K562 (cell line): ENCODE data around the gene COPB2. TPM values are rescaled to one million over a fixed set of nuclear protein-coding genes. Genes with fewer than 3 reads are reported as not detected.

Experiments
- ATAC-seq: fragments of 200-7000 bp; cut with Tn5 transposase; 3 replicates; pipeline ENCODE4 v1.9.1; 2020; ENCODE audit warnings: moderate library complexity
- BruUV-seq: library from RNA; stranded (reverse); fragments of 400-500 nt; replicated peaks from 2 replicates; lab custom pipeline; 2021; lab: Mats Ljungman, UMichigan
- CTCF ChIA-PET: fragments of 300-600 bp; formaldehyde crosslinking; extraction: SDS; loops from one replicate; lab custom pipeline; 2021; ENCODE audit warnings: low intra/inter-chr PET ratio; lab: Yijun Ruan, JAX
- POLR2A ChIA-PET: fragments of 300-600, 350-650 bp; sonication (Branson Sonifier 250); formaldehyde crosslinking; extraction: SDS; loops from one replicate; lab custom pipeline; 2021; ENCODE audit warnings: antibody characterized with exemption, inconsistent platforms; lab: Yijun Ruan, JAX
- DNase-seq, 4 experiments: peaks; one replicate each; pipeline versions ENCODE4 v3.0.0 to v3.0.0-alpha.2; 2011 to 2018; ENCODE audit warnings: low spot score in 3 of 4, mixed read lengths in 3 of 4; ENCODE audit errors: extremely low read depth in 1 of 4
- FAIRE-seq: peaks from 2 replicates; lab custom pipeline; 2011; peaks lifted over from hg19 to GRCh38; lab: Jason Lieb, UNC
- H2AFZ ChIP-seq: 2 replicates; pipeline ENCODE4 v1.6.0; 2011; ENCODE audit warnings: low read depth, low read length, control low read depth, inconsistent platforms
- H3K27ac ChIP-seq: fragments of 200-600 bp; 3 replicates; pipeline ENCODE4 v1.8.0; 2011; ENCODE audit warnings: low read depth, mild to moderate bottlenecking, control low read depth, inconsistent platforms, low read length, moderate library complexity, mixed read lengths; ENCODE audit errors: extremely low read depth
- H3K27me3 ChIP-seq, 2 experiments: fragments of 300-600 bp in 1 of 2; 2 replicates in 1 of 2; 3 replicates in 1 of 2; pipeline versions ENCODE4 v1.6.0 to v1.8.0; 2011; ENCODE audit warnings: inconsistent platforms in 2 of 2, low read length in 2 of 2, mild to moderate bottlenecking in 1 of 2, mixed read lengths in 1 of 2, moderate library complexity in 1 of 2; ENCODE audit not compliant: control insufficient read depth in 2 of 2, insufficient read depth in 2 of 2
- H3K36me3 ChIP-seq: fragments of 300-600 bp; 3 replicates; pipeline ENCODE4 v1.8.0; 2011; ENCODE audit warnings: mild to moderate bottlenecking, low read length, inconsistent platforms; ENCODE audit not compliant: control insufficient read depth, insufficient read depth
- H3K4me1 ChIP-seq, 2 experiments: fragments of 200-600 bp in 1 of 2; replicated peaks in 1 of 2; 2 replicates in 1 of 2; 3 replicates in 1 of 2; pipeline versions ENCODE4 v1.5.1 to v1.8.0; 2011; ENCODE audit warnings: inconsistent platforms in 2 of 2, low read length in 2 of 2, mild to moderate bottlenecking in 1 of 2, mixed read lengths in 1 of 2, moderate library complexity in 1 of 2; ENCODE audit not compliant: control insufficient read depth in 2 of 2, insufficient read depth in 2 of 2
- H3K4me2 ChIP-seq: 2 replicates; pipeline ENCODE4 v1.6.1; 2011; ENCODE audit warnings: low read length, control low read depth, inconsistent platforms, mixed read lengths; ENCODE audit not compliant: insufficient read depth
- H3K4me3 ChIP-seq: fragments of 200-600 bp; sonication (generic), shearing (Covaris generic); 2 replicates; pipeline ENCODE4 v1.5.1; 2016; ENCODE audit warnings: control low read depth, inconsistent platforms
- H3K79me2 ChIP-seq: fragments of 200-600 bp; 3 replicates; pipeline ENCODE4 v1.8.0; 2011; ENCODE audit warnings: low read length, inconsistent platforms; ENCODE audit not compliant: control insufficient read depth, insufficient read depth
- H3K9ac ChIP-seq, 2 experiments: 2 replicates each; pipeline versions ENCODE4 v1.6.0 to v1.6.1; 2011; ENCODE audit warnings: low read depth in 2 of 2, low read length in 2 of 2, control low read depth in 1 of 2, inconsistent platforms in 1 of 2, mild to moderate bottlenecking in 1 of 2, mixed read lengths in 1 of 2; ENCODE audit not compliant: insufficient read depth in 1 of 2
- H3K9me1 ChIP-seq: one replicate; pipeline ENCODE4 v1.6.0; 2011; ENCODE audit warnings: inconsistent platforms, mild to moderate bottlenecking, low read length, moderate library complexity; ENCODE audit not compliant: control insufficient read depth, insufficient read depth
- H3K9me3 ChIP-seq: replicated peaks from 2 replicates; pipeline ENCODE4 v1.5.1; 2011; ENCODE audit warnings: low read depth, low read length, inconsistent platforms; ENCODE audit not compliant: control insufficient read depth, insufficient read depth
- H4K20me1 ChIP-seq: replicated peaks from 2 replicates; pipeline ENCODE4 v1.6.1; 2011; ENCODE audit warnings: low read length, inconsistent platforms, mixed read lengths; ENCODE audit not compliant: control insufficient read depth, insufficient read depth
- ATF7 ChIP-seq: fragments of 450-650 bp; IDR thresholded peaks from 2 replicates; pipeline ENCODE4 v1.7.1; 2014; ENCODE audit warnings: mild to moderate bottlenecking, moderate library complexity
- FOSL1 ChIP-seq: fragments of 200-800 bp; sonication (Bioruptor generic); conservative IDR thresholded peaks from 2 replicates; pipeline ENCODE4 v1.6.1; 2016; ENCODE audit warnings: missing genetic modification characterization, missing compliant biosample characterization
- JUND ChIP-seq, 2 experiments: IDR thresholded peaks; 2 replicates in 1 of 2; 3 replicates in 1 of 2; pipeline ENCODE4 v1.6.1; 2011; ENCODE audit warnings: borderline replicate concordance in 2 of 2, low read depth in 2 of 2, low read length in 2 of 2, improper control_type of control experiment in 1 of 2, missing biosample characterization in 1 of 2, missing genetic modification characterization in 1 of 2, missing genetic modification reagents in 1 of 2
- NFE2 ChIP-seq: IDR thresholded peaks from 2 replicates; pipeline ENCODE4 v1.6.1; 2014; ENCODE audit warnings: antibody characterized with exemption, low read depth
- RAD51 ChIP-seq: fragments of 450-650 bp; IDR thresholded peaks from 2 replicates; pipeline ENCODE4 v1.7.1; 2016; ENCODE audit warnings: low read depth, mild to moderate bottlenecking, borderline replicate concordance
- SMARCA4 ChIP-seq: fragments of 450-650 bp; IDR thresholded peaks from 2 replicates; pipeline ENCODE4 v1.6.1; 2016
- ZEB2 ChIP-seq: fragments of 450-650 bp; IDR thresholded peaks from 2 replicates; pipeline ENCODE4 v1.6.1; 2016
- ZNF583 ChIP-seq: fragments of 250-450 bp; sonication (Bioruptor Pico); IDR thresholded peaks from 2 replicates; pipeline ENCODE4 v1.4.0; 2020
- WGBS: fragments of 100-300 bp; shearing (Covaris generic); methylation state at CpG from one replicate; pipeline ENCODE4 v1.1.6; 2016; ENCODE audit warnings: low coverage, mixed read lengths; ENCODE audit not compliant: insufficient coverage; ENCODE audit errors: missing lambda C conversion rate; 5-methylcytosine and 5-hydroxymethylcytosine counted together
- in situ Hi-C: fragments of 300-500 bp; cut with MboI; formaldehyde crosslinking; loops from 4 replicates; pipeline ENCODE4 v1.15.0; 2018; ENCODE audit warnings: inconsistent platforms, mixed read lengths
- intact Hi-C: fragments of 100-400 bp; cut with micrococcal nuclease; formaldehyde crosslinking; loops from 2 replicates; pipeline ENCODE4 v1.14.2; 2022
- polyA plus RNA-seq, 8 experiments: library from polyadenylated mRNA; depleted of rRNA in 4 of 8; stranded (reverse) in 5 of 8; unstranded in 3 of 8; fragments of >200 nt; fragmentation: Nextera tagmentation in 2 of 8; fragmentation: Illumina TruSeq in 1 of 8; extraction: Ambion mirVana in 2 of 8; extraction: Trizol in 1 of 8; gene quantifications; 2 replicates each; pipeline versions ENCODE4 v1.2.1 to v1.2.3, GENCODE V29; 2011 to 2014; ENCODE audit warnings: inconsistent platforms in 1 of 8, missing spikeins in 1 of 8
- total RNA-seq, 7 experiments: library from RNA; depleted of rRNA in 6 of 7; stranded (reverse); fragments of >200 nt in 6 of 7; fragmentation: Illumina TruSeq in 2 of 7; extraction: Trizol in 2 of 7; gene quantifications; 2 replicates each; pipeline versions ENCODE4 v1.2.1 to v1.2.3, GENCODE V29; 2011 to 2021; ENCODE audit warnings: low replicate concordance in 1 of 7
- TF ChIP-seq, protein P1 (sequence below): fragments of 450-650 bp; IDR thresholded peaks from 2 replicates; pipeline ENCODE4 v1.6.1; 2018; ENCODE audit not compliant: partially characterized antibody
- TF ChIP-seq, protein P2 (sequence below), 2 experiments: fragments of 450-650 bp in 1 of 2; sonication (generic) in 1 of 2; formaldehyde crosslinking in 1 of 2; IDR thresholded peaks in 1 of 2; conservative IDR thresholded peaks in 1 of 2; 2 replicates each; pipeline versions ENCODE4 v1.6.1 to v1.8.1; 2016 to 2023; ENCODE audit warnings: mild to moderate bottlenecking in 2 of 2, moderate library complexity in 2 of 2, inconsistent platforms in 1 of 2, missing genetic modification reagents in 1 of 2
- TF ChIP-seq, protein P3 (sequence below): IDR thresholded peaks from 3 replicates; pipeline ENCODE4 v1.6.1; 2011; ENCODE audit warnings: borderline replicate concordance, mild to moderate bottlenecking, moderate library complexity; ENCODE audit not compliant: insufficient read length; ENCODE audit errors: extremely low read depth

The COPB2 gene
- total and polyA plus RNA-seq, 9 of the 15 experiments (the other 6 are each of a cell fraction or from before 2014, with no cell fraction given): 64.3 to 189 (median 130) TPM

DNA sequence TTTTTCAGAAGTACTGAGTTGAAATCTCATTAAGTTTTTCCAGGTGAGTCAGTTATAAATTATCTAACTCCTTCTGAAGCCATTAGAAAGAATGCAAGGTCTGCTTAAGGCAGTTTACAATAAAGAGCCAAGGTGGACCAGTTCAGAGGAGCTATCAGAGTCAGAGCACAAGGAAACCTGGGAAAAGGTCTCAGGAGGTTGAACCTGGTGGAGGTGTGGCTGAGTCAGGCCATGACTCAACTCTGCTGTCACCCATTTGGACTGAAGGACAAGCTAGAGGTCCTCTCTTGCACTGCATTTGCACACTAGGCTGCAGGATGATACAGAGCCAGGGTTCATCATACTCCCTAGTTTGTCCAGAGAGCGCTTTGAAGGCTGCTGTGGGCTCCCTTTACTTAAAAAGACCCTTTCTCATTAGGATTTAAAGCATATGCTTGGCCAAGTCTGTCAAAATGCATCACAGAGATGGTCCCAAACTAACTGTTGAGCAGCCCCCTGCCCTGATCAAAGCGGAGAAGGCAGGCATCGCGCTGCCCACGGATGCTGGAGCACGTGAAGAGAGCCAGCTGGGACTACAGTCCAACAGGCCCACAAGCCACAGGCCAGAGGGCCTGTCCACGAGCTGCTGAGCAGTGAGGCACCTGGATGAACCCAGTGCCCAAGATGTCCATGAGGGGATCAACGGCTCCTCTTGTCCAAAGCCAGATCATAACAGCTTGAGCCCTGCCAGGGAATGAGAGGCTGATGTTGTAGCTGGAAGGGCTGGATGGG lies 71.6 kb downstream of the COPB2 start:
- peak; percentile 81 for FAIRE-seq
- BruUV-seq: no TSS peak
- peak; percentile 67 to 76 (median 69) for DNase-seq
- no peaks in the 10 kb centered on the region for H3K9me1 ChIP-seq
- peak; percentile 66 for ATAC-seq
- no peaks in the 10 kb centered on the region for H3K36me3 ChIP-seq
- no peak overlapping the region for H3K4me3 ChIP-seq
- H3K4me1 ChIP-seq: peaks cover 38 to 56% of the 10 kb centered on the region in 2 experiments
- CTCF ChIA-PET: no interaction called here
- in situ Hi-C loops: no loop called here
- peak overlapping the region in 1 of 2 experiments; percentile 72; a peak in 2 of 4 replicates for H3K9ac ChIP-seq
- POLR2A ChIA-PET: interaction anchor here (0.9 to 1.4 kb wide), 3 partner anchors 11 to 19 kb away, joined by 3 to 5 read pairs (median 4); no protein-coding TSS in a partner anchor
- no peak overlapping the region for H3K27ac ChIP-seq
- WGBS: 76% methylated on average over 3 of the region's 8 CpGs
- intact Hi-C loops: no loop called here
- no peaks in the 10 kb centered on the region for H3K27me3 ChIP-seq
- no peaks in the 10 kb centered on the region for H4K20me1 ChIP-seq
- no peaks in the 10 kb centered on the region for H3K79me2 ChIP-seq
- no peak overlapping the region; the same call in 1 of the 2 replicates for H3K4me2 ChIP-seq
- no peaks in the 10 kb centered on the region for H3K9me3 ChIP-seq
- H2AFZ ChIP-seq: peak overlapping the region; percentile 11; the same call in 1 of the 2 replicates
- TF ChIP-seq, protein P1, sequence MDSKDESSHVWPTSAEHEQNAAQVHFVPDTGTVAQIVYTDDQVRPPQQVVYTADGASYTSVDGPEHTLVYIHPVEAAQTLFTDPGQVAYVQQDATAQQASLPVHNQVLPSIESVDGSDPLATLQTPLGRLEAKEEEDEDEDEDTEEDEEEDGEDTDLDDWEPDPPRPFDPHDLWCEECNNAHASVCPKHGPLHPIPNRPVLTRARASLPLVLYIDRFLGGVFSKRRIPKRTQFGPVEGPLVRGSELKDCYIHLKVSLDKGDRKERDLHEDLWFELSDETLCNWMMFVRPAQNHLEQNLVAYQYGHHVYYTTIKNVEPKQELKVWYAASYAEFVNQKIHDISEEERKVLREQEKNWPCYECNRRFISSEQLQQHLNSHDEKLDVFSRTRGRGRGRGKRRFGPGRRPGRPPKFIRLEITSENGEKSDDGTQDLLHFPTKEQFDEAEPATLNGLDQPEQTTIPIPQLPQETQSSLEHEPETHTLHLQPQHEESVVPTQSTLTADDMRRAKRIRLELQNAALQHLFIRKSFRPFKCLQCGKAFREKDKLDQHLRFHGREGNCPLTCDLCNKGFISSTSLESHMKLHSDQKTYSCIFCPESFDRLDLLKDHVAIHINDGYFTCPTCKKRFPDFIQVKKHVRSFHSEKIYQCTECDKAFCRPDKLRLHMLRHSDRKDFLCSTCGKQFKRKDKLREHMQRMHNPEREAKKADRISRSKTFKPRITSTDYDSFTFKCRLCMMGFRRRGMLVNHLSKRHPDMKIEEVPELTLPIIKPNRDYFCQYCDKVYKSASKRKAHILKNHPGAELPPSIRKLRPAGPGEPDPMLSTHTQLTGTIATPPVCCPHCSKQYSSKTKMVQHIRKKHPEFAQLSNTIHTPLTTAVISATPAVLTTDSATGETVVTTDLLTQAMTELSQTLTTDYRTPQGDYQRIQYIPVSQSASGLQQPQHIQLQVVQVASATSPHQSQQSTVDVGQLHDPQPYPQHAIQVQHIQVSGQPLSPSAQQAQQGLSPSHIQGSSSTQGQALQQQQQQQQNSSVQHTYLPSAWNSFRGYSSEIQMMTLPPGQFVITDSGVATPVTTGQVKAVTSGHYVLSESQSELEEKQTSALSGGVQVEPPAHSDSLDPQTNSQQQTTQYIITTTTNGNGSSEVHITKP: peak; percentile 77
- TF ChIP-seq RAD51: no peak
- TF ChIP-seq NFE2: peak; percentile 35; the same call in 1 of the 2 replicates
- 0 out of 2 replicates have a peak, but pooled peaks have one; percentile 18 for TF ChIP-seq SMARCA4
- TF ChIP-seq ATF7: 0 out of 2 replicates have a peak, but pooled peaks have one; percentile 33
- TF ChIP-seq ZEB2: peak; percentile 78
- TF ChIP-seq, protein P2, sequence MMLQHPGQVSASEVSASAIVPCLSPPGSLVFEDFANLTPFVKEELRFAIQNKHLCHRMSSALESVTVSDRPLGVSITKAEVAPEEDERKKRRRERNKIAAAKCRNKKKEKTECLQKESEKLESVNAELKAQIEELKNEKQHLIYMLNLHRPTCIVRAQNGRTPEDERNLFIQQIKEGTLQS (IDR thresholded peaks at IDR 0.05): peak; percentile 81; the same call in 1 of the 2 replicates
- TF ChIP-seq, protein P2 (CRISPR knock-in tag; conservative IDR thresholded peaks at IDR 0.05): no peak
- TF ChIP-seq, protein P3, sequence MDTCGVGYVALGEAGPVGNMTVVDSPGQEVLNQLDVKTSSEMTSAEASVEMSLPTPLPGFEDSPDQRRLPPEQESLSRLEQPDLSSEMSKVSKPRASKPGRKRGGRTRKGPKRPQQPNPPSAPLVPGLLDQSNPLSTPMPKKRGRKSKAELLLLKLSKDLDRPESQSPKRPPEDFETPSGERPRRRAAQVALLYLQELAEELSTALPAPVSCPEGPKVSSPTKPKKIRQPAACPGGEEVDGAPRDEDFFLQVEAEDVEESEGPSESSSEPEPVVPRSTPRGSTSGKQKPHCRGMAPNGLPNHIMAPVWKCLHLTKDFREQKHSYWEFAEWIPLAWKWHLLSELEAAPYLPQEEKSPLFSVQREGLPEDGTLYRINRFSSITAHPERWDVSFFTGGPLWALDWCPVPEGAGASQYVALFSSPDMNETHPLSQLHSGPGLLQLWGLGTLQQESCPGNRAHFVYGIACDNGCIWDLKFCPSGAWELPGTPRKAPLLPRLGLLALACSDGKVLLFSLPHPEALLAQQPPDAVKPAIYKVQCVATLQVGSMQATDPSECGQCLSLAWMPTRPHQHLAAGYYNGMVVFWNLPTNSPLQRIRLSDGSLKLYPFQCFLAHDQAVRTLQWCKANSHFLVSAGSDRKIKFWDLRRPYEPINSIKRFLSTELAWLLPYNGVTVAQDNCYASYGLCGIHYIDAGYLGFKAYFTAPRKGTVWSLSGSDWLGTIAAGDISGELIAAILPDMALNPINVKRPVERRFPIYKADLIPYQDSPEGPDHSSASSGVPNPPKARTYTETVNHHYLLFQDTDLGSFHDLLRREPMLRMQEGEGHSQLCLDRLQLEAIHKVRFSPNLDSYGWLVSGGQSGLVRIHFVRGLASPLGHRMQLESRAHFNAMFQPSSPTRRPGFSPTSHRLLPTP: no peak
- peak; percentile 81 for TF ChIP-seq JUND (IDR thresholded peaks at IDR 0.05; ENCODE audit: borderline replicate concordance, low read depth, low read length)
- peak; percentile 76; the same call in 1 of the 3 replicates for TF ChIP-seq JUND (tag; IDR thresholded peaks at IDR 0.05; ENCODE audit: borderline replicate concordance, low read depth, low read length)
- peak; percentile 60 for TF ChIP-seq FOSL1 (tag)
- no peak for TF ChIP-seq ZNF583
